Measurements from ENCODE around the gene RRAGB.

Gene RRAGB

DNA sequence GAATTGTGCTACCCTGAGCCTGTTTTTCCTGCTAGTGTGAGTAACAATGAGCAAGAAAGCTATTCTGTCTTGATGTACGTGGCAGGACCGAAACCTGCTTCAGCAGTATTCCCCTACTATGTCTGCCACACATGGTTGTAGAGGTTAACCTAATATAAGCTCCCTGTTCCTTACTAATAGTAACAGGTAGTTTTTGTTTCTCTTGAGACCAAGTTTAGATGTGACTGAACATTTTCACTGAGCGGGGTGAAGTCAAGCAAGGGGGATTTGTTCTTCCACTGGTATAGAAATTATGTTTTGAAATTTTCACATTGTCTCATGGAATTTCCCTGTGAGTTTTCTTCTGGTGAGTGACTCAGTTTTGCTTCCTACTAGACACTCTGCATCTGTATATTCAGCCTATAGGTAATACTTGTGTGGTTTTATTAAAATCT is 37.3 kb downstream of the RRAGB start:
- Histone ChIP-seq H3K14ac (ENCODE audit: low read length) (no peak overlapping the region), H2BK120ac (ENCODE audit: low read depth, low read length) (no peak overlapping the region), H3K4me1 (ENCODE audit: control insufficient read depth in 2 of 2, insufficient read depth in 1 of 2, low read depth in 1 of 2, low read length in 2 of 2) (no peaks in the 10 kb centered on the region), H4K8ac (ENCODE audit: low read depth, low read length) (no peak overlapping the region), H4K91ac (ENCODE audit: low read depth, low read length, poor library complexity) (no peak overlapping the region), H2BK15ac (ENCODE audit: low read length) (no peak overlapping the region), H3K27ac (replicated peaks; ENCODE audit: low read length) (no peak overlapping the region), H3K18ac (ENCODE audit: low read length) (no peak overlapping the region), H2AK5ac (ENCODE audit: low read depth, low read length) (no peak overlapping the region), H3K9me3 (replicated peaks in 1 of 2; ENCODE audit: control insufficient read depth in 2 of 2, insufficient read depth in 1 of 2, low read depth in 1 of 2, low read length in 2 of 2) (no peaks in the 10 kb centered on the region), H3K4me2 (ENCODE audit: insufficient read depth, low read length, poor library complexity, severe bottlenecking) (no peak overlapping the region), H2AFZ (ENCODE audit: low read length) (no peak overlapping the region), H3K79me1 (ENCODE audit: low read depth, low read length) (no peaks in the 10 kb centered on the region), H3K9ac (ENCODE audit: low read depth, low read length, poor library complexity) (no peak overlapping the region), H2BK12ac (ENCODE audit: low read length) (no peak overlapping the region), H3K36me3 (replicated peaks in 1 of 2; ENCODE audit: control insufficient read depth in 2 of 2, insufficient read depth in 2 of 2, low read length in 2 of 2) (peaks cover 0 to 2% of the 10 kb centered on the region in 2 donors), H3K23ac (ENCODE audit: low read depth, low read length, poor library complexity) (no peak overlapping the region), H3K27me3 (ENCODE audit: control insufficient read depth in 3 of 3, insufficient read depth in 3 of 3, low read depth in 1 of 3, low read length in 3 of 3) (no peaks in the 10 kb centered on the region), H2BK5ac (ENCODE audit: low read length) (no peak overlapping the region), H3K4me3 (ENCODE audit: low read length in 2 of 2) (no peak overlapping the region), H3K4ac (ENCODE audit: low read length) (no peak overlapping the region)
- DNase-seq (ENCODE audit: low spot score) = no peak
- WGBS, 2 donors (ENCODE audit: extremely low coverage in 2 of 2, insufficient read length in 2 of 2, insufficient replicate concordance in 1 of 2) = no CpG with 5 or more reads among the region's 3 CpGs

DNA sequence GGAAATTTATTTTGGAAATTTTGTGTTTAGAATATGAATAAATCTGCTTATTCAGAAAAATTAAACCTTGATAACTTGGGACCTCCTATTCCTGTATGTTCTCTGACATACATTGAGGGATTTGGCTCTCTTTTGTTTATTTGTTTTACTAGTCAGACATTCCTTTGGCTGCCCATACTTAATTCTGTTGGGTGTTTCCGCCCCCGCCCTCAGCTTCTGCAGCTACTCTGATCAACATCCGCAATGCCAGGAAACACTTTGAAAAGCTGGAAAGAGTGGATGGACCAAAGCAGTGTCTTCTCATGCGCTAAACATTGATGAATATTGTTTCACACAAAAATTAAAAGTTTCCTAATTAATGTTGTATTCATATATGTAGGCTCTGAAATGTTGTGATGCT is 40.5 kb downstream of the RRAGB start:
- H3K27ac ChIP-seq (replicated peaks; ENCODE audit: low read length) = no peak overlapping the region
- no CpG with 5 or more reads among the region's 4 CpGs for WGBS, 2 donors (ENCODE audit: extremely low coverage in 2 of 2, insufficient read length in 2 of 2, insufficient replicate concordance in 1 of 2)
- H3K23ac ChIP-seq (ENCODE audit: low read depth, low read length, poor library complexity) = no peak overlapping the region
- no peak overlapping the region for H2BK5ac ChIP-seq (ENCODE audit: low read length)
- no peak overlapping the region for H2BK120ac ChIP-seq (ENCODE audit: low read depth, low read length)
- H2BK15ac ChIP-seq (ENCODE audit: low read length) = no peak overlapping the region
- H4K8ac ChIP-seq (ENCODE audit: low read depth, low read length) = no peak overlapping the region
- H3K36me3 ChIP-seq (replicated peaks in 1 of 2; ENCODE audit: control insufficient read depth in 2 of 2, insufficient read depth in 2 of 2, low read length in 2 of 2) = no peaks in the 10 kb centered on the region
- no peak overlapping the region for H3K18ac ChIP-seq (ENCODE audit: low read length)
- no peaks in the 10 kb centered on the region for H3K27me3 ChIP-seq (ENCODE audit: control insufficient read depth in 3 of 3, insufficient read depth in 3 of 3, low read depth in 1 of 3, low read length in 3 of 3)
- no peaks in the 10 kb centered on the region for H3K4me1 ChIP-seq (ENCODE audit: control insufficient read depth in 2 of 2, insufficient read depth in 1 of 2, low read depth in 1 of 2, low read length in 2 of 2)
- no peaks in the 10 kb centered on the region for H3K9me3 ChIP-seq (replicated peaks in 1 of 2; ENCODE audit: control insufficient read depth in 2 of 2, insufficient read depth in 1 of 2, low read depth in 1 of 2, low read length in 2 of 2)
- no peak overlapping the region for H2BK12ac ChIP-seq (ENCODE audit: low read length)
- no peak overlapping the region for H3K9ac ChIP-seq (ENCODE audit: low read depth, low read length, poor library complexity)
- no peak overlapping the region for H2AFZ ChIP-seq (ENCODE audit: low read length)
- H3K14ac ChIP-seq (ENCODE audit: low read length) = no peak overlapping the region
- H2AK5ac ChIP-seq (ENCODE audit: low read depth, low read length) = no peak overlapping the region
- H3K4ac ChIP-seq (ENCODE audit: low read length) = no peak overlapping the region
- no peak overlapping the region for H4K91ac ChIP-seq (ENCODE audit: low read depth, low read length, poor library complexity)
- DNase-seq (ENCODE audit: low spot score) = no peak
- H3K79me1 ChIP-seq (ENCODE audit: low read depth, low read length) = no peaks in the 10 kb centered on the region
- no peak overlapping the region for H3K4me2 ChIP-seq (ENCODE audit: insufficient read depth, low read length, poor library complexity, severe bottlenecking)
- no peak overlapping the region for H3K4me3 ChIP-seq (ENCODE audit: low read length in 2 of 2)

DNA sequence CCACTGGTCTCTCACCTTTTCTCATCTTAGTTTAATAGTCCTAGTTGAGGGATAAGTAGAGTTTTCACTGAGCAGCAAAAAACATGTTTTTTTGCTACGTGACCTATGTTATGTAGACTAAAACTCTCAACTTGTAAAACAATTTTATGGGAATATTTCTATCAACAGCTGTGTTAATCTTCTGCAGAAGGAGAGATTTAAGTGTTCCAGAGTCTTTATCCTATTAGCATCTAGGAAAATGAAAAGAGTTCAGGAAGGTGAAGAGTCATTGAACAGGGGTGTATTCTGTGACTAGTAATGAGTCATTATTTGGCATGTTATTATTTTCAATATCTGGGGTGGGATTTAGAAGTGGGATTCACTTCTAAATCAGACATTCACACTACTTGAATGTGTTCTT is 41.9 kb downstream of the RRAGB start:
- H2BK120ac ChIP-seq (ENCODE audit: low read depth, low read length) = no peak overlapping the region
- H2AFZ ChIP-seq (ENCODE audit: low read length) = no peak overlapping the region
- no peak overlapping the region for H3K4me2 ChIP-seq (ENCODE audit: insufficient read depth, low read length, poor library complexity, severe bottlenecking)
- H2BK15ac ChIP-seq (ENCODE audit: low read length) = no peak overlapping the region
- H2BK12ac ChIP-seq (ENCODE audit: low read length) = no peak overlapping the region
- no peak overlapping the region for H3K4ac ChIP-seq (ENCODE audit: low read length)
- no CpG with 5 or more reads among the region's 1 CpG for WGBS, 2 donors (ENCODE audit: extremely low coverage in 2 of 2, insufficient read length in 2 of 2, insufficient replicate concordance in 1 of 2)
- H3K79me1 ChIP-seq (ENCODE audit: low read depth, low read length) = no peaks in the 10 kb centered on the region
- no peak overlapping the region for H4K8ac ChIP-seq (ENCODE audit: low read depth, low read length)
- H3K27ac ChIP-seq (replicated peaks; ENCODE audit: low read length) = no peak overlapping the region
- H2AK5ac ChIP-seq (ENCODE audit: low read depth, low read length) = no peak overlapping the region
- H2BK5ac ChIP-seq (ENCODE audit: low read length) = no peak overlapping the region
- H3K9me3 ChIP-seq (replicated peaks in 1 of 2; ENCODE audit: control insufficient read depth in 2 of 2, insufficient read depth in 1 of 2, low read depth in 1 of 2, low read length in 2 of 2) = no peaks in the 10 kb centered on the region
- no peaks in the 10 kb centered on the region for H3K27me3 ChIP-seq (ENCODE audit: control insufficient read depth in 3 of 3, insufficient read depth in 3 of 3, low read depth in 1 of 3, low read length in 3 of 3)
- H3K14ac ChIP-seq (ENCODE audit: low read length) = no peak overlapping the region
- H4K91ac ChIP-seq (ENCODE audit: low read depth, low read length, poor library complexity) = no peak overlapping the region
- no peak for DNase-seq (ENCODE audit: low spot score)
- H3K4me1 ChIP-seq (ENCODE audit: control insufficient read depth in 2 of 2, insufficient read depth in 1 of 2, low read depth in 1 of 2, low read length in 2 of 2) = no peaks in the 10 kb centered on the region
- H3K23ac ChIP-seq (ENCODE audit: low read depth, low read length, poor library complexity) = no peak overlapping the region
- no peak overlapping the region for H3K4me3 ChIP-seq (ENCODE audit: low read length in 2 of 2)
- H3K9ac ChIP-seq (ENCODE audit: low read depth, low read length, poor library complexity) = no peak overlapping the region
- H3K18ac ChIP-seq (ENCODE audit: low read length) = no peak overlapping the region
- no peaks in the 10 kb centered on the region for H3K36me3 ChIP-seq (replicated peaks in 1 of 2; ENCODE audit: control insufficient read depth in 2 of 2, insufficient read depth in 2 of 2, low read length in 2 of 2)

DNA sequence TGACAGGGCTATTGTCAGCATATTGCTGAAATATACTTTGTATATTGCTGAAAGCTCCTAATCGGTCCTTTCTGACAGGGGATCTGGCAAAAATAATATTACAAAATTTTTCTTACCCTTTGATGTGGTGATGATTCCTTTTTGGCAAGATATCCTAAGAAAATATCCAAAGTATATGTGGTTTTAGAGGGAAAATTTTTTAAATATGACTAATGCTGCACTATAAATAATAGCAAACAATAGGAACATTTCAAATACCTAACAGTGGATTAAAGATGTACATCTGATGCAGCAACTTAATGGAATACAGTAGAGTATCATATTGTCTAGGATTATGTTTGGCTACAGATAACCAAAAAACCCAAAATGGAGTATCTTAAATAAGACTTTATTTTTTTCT is 49.6 kb downstream of the RRAGB start:
- no peak overlapping the region for H3K9ac ChIP-seq (ENCODE audit: low read depth, low read length, poor library complexity)
- no peaks in the 10 kb centered on the region for H3K9me3 ChIP-seq (replicated peaks in 1 of 2; ENCODE audit: control insufficient read depth in 2 of 2, insufficient read depth in 1 of 2, low read depth in 1 of 2, low read length in 2 of 2)
- no peak overlapping the region for H2AK5ac ChIP-seq (ENCODE audit: low read depth, low read length)
- no peaks in the 10 kb centered on the region for H3K36me3 ChIP-seq (replicated peaks in 1 of 2; ENCODE audit: control insufficient read depth in 2 of 2, insufficient read depth in 2 of 2, low read length in 2 of 2)
- H3K27ac ChIP-seq (replicated peaks; ENCODE audit: low read length) = no peak overlapping the region
- no peak overlapping the region for H2BK120ac ChIP-seq (ENCODE audit: low read depth, low read length)
- no peak overlapping the region for H4K8ac ChIP-seq (ENCODE audit: low read depth, low read length)
- H3K18ac ChIP-seq (ENCODE audit: low read length) = no peak overlapping the region
- H3K4ac ChIP-seq (ENCODE audit: low read length) = no peak overlapping the region
- no peak overlapping the region for H4K91ac ChIP-seq (ENCODE audit: low read depth, low read length, poor library complexity)
- no CpG with 5 or more reads among the region's 1 CpG for WGBS, 2 donors (ENCODE audit: extremely low coverage in 2 of 2, insufficient read length in 2 of 2, insufficient replicate concordance in 1 of 2)
- no peak overlapping the region for H2BK12ac ChIP-seq (ENCODE audit: low read length)
- H3K23ac ChIP-seq (ENCODE audit: low read depth, low read length, poor library complexity) = no peak overlapping the region
- H3K4me3 ChIP-seq (ENCODE audit: low read length in 2 of 2) = no peak overlapping the region
- H2BK15ac ChIP-seq (ENCODE audit: low read length) = no peak overlapping the region
- no peak for DNase-seq (ENCODE audit: low spot score)
- no peak overlapping the region for H3K4me2 ChIP-seq (ENCODE audit: insufficient read depth, low read length, poor library complexity, severe bottlenecking)
- H3K79me1 ChIP-seq (ENCODE audit: low read depth, low read length) = no peaks in the 10 kb centered on the region
- no peak overlapping the region for H3K14ac ChIP-seq (ENCODE audit: low read length)
- no peak overlapping the region for H2AFZ ChIP-seq (ENCODE audit: low read length)
- H3K27me3 ChIP-seq (ENCODE audit: control insufficient read depth in 3 of 3, insufficient read depth in 3 of 3, low read depth in 1 of 3, low read length in 3 of 3) = no peaks in the 10 kb centered on the region
- no peak overlapping the region for H2BK5ac ChIP-seq (ENCODE audit: low read length)
- H3K4me1 ChIP-seq (ENCODE audit: control insufficient read depth in 2 of 2, insufficient read depth in 1 of 2, low read depth in 1 of 2, low read length in 2 of 2) = no peaks in the 10 kb centered on the region

All from neuronal stem cell (in vitro differentiated cells).